ENCODE data around the gene ARHGAP8.
"Not testable (repeated sequence)": the region's sequence is repeated elsewhere in the genome, so short reads cannot be mapped to it uniquely, and the experiment has no call there.

The ARHGAP8 gene

DNA sequence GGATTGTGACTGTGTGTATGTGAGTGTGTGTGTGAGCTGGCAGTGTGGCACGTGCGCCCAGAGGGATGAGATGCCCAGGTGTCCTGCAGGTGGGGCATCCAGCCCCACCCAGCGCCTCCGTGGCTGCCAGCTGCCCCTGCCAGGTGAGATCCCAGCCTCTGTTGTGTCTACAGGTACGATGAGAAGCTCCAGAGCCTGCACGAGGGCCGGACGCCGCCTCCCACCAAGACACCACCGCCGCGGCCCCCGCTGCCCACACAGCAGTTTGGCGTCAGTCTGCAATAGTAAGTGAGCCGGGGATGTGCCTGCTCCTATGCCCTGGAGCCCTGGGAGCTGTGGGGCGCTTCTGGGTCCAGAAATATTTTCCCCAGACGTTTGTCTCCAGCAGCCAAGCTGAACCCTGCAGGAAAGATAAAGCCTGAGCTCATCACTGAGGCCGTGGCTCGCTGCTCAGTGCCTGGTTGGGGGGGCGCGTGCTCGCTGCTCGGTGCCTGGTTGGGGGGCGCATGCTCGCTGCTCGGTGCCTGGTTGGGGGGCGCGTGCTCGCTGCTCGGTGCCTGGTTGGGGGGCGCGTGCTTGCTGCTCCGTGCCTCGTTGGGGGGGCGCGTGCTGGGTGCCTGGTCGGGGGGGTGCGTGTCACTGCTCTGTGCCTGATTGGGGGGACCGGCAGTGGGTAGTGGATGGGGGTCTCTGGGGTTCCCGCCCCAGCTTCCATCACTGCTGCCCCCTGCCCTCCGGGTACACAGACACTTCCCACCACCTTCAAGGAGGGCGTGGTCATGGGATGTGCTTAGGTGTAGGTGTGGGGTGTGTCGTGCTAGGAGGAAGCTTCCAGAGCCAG is 73.2 kb downstream of the ARHGAP8 start:
- no peak for DNase-seq (ENCODE audit: low read depth in 2 of 2, low spot score in 1 of 2)

DNA sequence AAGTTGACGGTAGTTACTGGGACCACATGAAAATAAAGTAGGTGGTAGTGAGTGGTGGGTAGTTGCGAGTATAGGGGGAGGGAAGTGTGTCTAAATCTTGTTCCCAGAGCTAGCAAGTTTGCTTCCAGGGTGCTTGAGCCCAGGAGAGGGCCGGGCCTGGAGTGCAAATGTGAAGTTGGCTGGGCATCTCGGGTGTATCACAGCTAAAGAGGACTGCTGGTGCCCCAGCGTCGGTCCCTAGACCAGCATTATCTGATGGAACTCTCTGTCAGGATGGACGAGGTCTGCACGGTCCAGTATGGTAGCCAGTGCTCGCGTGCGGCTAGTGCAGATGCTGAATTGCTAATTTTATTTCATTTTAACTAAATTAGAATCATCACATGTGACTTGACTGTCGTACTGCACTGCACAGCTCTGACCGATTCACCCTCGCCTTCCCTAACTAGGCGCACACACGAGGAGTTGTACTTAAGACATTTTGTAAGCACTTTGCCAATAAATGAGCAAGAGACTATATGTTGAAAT is 75.4 kb downstream of the ARHGAP8 start:
- DNase-seq (ENCODE audit: low read depth in 2 of 2, low spot score in 1 of 2): no peak

- no peak for DNase-seq (ENCODE audit: low read depth in 2 of 2, low spot score in 1 of 2)
Measured at GRCh38 chr22:44828193-44828592, 75.8 kb downstream of the ARHGAP8 start.

GRCh38 chr22:44831885-44832284 is 79.5 kb downstream of the ARHGAP8 start:
- DNase-seq (ENCODE audit: low read depth in 2 of 2, low spot score in 1 of 2): no peak

DNA sequence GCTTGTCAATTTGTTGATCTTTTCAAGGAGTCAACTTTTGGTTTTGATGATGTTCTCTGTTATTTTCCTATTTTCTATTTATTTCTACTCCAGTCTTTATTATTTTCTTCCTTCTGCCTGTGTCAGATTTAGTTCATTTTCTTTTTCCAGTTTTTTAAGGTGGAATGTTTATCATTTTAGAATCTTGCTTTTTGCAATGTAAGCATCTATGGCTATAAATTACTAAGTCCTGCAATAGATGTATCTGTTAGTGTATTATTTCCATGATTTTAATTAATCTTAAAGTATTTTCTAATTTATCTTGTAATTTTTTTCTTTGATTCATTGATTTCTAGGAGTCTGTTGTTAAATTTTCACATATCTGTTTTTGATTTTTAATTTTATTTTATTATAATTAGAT is 81.7 kb downstream of the ARHGAP8 start:
- no peak for DNase-seq (ENCODE audit: low read depth in 2 of 2, low spot score in 1 of 2)

DNA sequence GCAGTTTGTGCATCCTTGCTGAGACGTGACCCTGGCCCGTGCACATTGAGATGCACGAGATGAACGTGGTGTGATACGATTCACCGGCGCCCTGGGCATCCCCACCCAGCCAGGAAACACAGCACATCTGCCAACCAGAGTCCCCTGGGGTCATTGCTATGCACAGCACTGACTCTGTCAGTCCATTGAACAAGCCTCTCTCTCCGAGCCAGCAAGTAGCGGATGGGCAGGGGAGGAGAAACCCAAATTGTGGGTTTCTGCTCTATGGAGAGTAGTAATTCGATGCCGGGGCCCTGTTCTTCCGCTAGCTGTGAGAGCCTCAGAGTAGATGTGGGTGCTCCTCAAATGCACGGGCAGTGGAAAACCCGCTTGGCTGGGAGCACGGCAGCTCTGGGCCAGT is 85.1 kb downstream of the ARHGAP8 start:
- no peak for DNase-seq (ENCODE audit: low read depth in 2 of 2, low spot score in 1 of 2)

DNA sequence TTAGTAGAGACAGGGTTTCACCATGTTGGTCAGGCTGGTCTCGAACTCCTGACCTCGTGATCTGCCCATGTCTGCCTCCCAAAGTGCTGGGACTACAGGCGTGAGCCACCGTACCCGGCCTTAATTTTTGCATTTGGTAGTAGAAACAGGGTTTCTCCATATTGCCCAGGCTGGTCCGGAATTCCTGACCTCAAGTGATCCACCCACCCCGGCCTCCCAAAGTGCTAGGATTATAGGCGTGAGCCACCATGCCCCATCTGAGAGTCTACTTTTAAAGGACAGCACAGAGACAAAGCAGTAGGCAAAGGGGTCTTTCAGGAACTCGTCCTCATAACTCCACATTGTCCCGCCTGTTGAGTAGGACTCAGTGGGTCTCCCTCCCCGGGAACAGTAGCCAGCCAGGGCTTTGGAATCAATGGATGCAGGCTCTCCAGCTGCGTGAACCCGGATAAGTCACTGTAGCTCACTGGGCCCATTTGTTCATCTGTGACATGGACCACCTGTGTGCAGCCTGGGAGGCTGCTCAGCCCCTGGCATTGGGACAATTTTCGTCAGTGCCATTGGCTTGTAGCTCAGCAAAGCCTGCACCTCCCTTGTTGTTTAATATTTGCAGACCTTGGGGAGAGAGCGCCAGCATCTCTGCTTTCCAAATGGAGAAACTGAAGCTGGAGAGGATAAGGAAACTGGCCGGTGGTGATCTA is 86.1 kb downstream of the ARHGAP8 start:
- no peak for DNase-seq (ENCODE audit: low read depth in 2 of 2, low spot score in 1 of 2)

- no peak for DNase-seq (ENCODE audit: low read depth in 2 of 2, low spot score in 1 of 2)
Measured at GRCh38 chr22:44839061-44839460, 86.7 kb downstream of the ARHGAP8 start.

DNA sequence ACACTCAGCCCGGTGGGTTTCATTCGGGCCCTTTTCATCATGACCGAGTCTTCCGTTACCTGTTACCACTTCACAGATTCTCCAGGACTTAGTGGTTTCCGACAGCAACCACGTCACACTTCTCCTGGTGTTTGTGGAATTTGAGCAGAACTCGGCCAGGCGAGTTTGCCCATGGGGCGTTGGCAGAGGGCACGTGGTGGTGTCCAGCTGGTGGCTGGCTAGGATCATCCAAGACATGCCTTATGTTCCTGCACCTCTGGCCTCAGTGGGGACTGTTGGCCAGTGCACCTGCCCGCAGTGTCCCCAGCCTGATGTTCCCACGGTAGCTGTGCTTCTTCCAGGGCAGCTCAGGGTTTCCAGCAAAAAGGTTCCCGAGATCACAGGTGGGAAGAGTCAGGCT is 87.3 kb downstream of the ARHGAP8 start:
- DNase-seq (ENCODE audit: low read depth in 2 of 2, low spot score in 1 of 2): no peak

DNA sequence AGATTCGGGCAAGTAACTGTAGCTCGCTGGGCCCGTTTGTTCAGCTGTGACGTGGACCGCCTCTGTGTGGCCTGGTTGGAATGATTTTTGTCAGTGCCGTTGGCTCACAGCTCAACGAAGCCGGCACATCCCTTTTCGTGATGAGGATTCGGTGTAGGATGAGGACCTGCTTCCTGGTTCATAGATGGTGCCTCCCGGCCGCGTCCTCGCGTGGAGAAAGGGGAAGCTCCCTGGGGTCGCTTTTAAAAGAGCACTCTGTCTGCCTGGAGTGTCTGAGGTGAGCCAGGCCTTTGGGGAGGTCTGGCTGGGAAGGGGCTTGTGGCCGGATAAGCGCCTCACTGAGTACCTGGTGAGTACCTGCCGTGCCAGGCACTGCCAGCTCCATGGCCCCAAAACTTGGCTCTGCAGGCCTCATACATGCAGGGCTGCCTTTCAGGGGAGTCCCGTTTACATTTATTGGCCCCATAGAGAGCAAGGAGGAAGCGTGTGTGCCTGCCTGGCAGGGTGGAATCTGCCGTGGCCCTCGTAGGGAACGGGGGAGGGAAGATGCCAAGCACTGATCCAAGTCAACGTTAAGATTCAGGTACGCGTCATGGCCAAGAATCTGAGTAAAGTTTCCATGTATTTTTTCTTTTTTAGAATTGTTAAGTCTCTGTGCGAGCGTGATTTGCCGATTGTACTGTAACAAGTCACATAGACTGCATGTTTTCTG is 88.4 kb downstream of the ARHGAP8 start:
- no peak for DNase-seq (ENCODE audit: low read depth in 2 of 2, low spot score in 1 of 2)

DNA sequence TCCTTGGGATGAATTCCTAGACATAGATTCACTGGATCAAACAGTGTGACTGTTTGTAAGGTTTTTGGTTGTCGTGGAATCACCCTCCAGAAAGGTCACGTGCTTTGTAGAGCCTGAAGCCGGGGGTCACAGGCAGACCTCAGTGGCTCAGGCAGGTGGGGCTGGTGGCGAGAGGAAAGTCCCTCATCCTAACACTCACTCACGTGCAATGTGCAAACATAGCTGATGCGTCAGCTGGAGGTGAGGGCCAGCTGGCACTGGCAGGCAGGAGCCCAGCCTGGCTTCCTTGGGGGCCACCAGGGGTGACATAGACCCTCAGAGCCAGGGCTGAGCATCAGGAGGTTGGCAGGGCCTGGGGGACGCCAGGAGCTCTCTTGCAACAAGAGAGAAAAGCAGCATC is 90.0 kb downstream of the ARHGAP8 start:
- DNase-seq (ENCODE audit: low read depth in 2 of 2, low spot score in 1 of 2): no peak

DNA sequence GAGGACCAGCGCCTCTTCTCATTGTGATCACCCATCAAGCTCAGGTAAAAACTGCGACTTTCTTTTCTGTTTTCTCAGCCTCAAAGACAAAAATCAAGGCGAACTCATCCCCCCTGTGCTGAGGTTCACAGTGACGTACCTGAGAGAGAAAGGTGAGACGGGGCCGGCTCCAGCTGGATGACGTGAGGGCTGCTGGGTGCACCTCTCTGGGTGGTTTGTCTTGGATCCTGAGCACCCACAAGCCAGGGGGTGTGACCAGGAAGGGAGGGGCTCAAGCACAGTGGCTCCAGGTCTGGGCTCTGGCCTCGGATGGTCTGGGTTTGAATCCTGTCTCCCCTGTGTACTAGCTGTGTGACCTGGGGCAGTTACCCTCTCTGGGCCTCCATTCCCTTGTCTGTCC is 92.8 kb downstream of the ARHGAP8 start:
- DNase-seq (ENCODE audit: low read depth in 2 of 2, low spot score in 1 of 2): no peak

GRCh38 chr22:44845796-44846720 is 93.7 kb downstream of the ARHGAP8 start:
- DNase-seq (ENCODE audit: low read depth in 2 of 2, low spot score in 1 of 2): no peak

- no peak for DNase-seq (ENCODE audit: low read depth in 2 of 2, low spot score in 1 of 2)
Measured at GRCh38 chr22:44846726-44847275, 94.4 kb downstream of the ARHGAP8 start.

- DNase-seq (ENCODE audit: low read depth in 2 of 2, low spot score in 1 of 2): no peak
Measured at GRCh38 chr22:44847380-44847779, 95.0 kb downstream of the ARHGAP8 start.

DNA sequence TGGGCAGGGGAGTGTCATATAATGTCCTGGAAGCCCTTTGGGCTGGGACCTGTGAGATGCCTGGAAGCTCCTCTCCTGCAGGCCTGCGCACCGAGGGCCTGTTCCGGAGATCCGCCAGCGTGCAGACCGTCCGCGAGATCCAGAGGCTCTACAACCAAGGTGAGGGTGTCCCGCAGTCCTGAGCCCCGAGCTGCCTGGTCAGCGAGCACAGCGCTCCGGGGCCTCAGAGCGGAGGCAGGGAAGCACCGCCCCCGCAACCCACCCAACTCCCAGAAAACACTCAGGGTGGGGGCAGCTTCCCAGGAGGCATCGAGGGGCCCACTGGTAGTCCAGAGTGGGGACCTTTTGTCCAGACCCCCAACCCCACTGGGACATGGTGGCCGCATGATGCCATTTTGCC is 95.5 kb downstream of the ARHGAP8 start:
- no peak for DNase-seq (ENCODE audit: low read depth in 2 of 2, low spot score in 1 of 2)

DNA sequence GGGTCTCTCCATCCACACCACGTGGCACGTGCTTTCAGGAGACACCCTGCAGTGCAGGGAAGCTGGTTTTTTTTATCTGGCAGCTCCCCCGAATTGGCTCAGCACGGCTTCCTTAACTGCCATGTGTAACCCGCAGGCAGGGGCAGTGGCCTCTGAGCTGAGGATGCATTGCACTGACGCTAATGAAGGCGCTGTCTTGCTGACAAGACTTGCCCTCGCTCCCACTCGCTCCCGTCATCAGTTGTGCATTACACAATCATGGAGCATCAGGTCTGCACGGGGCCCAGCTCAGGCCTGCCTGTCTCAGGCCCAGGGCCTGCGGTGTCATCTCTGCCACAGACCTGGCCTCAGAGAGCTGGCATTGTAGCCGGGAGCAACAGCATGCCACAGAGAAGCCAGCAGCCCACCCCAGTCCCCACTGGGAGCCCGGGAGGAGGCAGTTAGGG is 95.9 kb downstream of the ARHGAP8 start:
- DNase-seq (ENCODE audit: low read depth in 2 of 2, low spot score in 1 of 2): no peak

DNA sequence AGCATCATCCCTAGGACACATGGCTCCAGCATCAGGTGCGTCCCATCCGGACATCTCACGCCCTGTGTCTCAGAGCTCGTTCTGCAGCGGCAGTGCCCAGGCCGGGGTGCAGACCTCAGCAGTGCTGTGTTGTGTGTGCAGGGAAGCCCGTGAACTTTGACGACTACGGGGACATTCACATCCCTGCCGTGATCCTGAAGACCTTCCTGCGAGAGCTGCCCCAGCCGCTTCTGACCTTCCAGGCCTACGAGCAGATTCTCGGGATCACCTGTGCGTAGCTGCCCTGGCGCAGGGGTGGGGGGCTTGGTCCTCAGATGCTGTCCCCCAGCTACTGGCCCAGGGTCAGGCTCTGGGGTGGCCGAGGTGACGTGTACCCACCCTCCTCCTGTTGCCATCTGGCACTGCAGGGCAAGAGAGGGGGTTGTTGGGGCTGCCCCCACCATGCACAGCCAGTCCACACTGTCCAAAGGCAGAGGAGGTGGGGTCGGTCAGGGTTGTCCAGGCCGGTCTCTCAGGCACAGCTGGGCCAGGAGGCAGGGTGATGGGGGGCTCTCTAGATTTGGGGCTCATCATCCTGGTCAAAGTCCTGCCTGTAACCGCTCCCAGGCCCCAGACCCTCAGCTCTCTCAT is 96.5 kb downstream of the ARHGAP8 start:
- DNase-seq (ENCODE audit: low read depth in 2 of 2, low spot score in 1 of 2): no peak

- DNase-seq (ENCODE audit: low read depth in 2 of 2, low spot score in 1 of 2): no peak
Measured at GRCh38 chr22:44850946-44851345, 98.6 kb downstream of the ARHGAP8 start.

DNA sequence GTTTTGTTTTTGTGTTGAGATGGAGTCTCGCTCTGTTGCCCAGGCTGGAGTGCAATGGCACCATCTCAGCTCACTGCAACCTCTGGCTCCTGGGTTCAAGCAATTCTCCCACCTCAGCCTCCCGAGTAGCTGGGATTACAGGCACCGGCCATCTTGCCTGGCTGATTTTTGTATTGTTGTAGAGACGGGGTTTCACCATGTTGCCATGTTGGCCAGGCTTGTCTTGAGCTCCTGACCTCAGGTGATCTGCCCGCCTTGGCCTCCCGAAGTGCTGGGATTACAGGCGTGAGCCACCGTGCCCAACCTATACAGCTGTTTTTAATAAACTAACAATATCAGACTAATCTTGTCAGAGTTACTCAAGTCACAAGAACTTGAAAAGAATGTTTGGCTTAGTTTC is 102.3 kb downstream of the ARHGAP8 start:
- not testable (repeated sequence) for DNase-seq (ENCODE audit: low read depth in 2 of 2, low spot score in 1 of 2)
